GM06990 (cell line): Measurements from ENCODE around the gene NCF4.

Experiments
- DNase-seq: peaks from one replicate; pipeline ENCODE4 v3.0.0-alpha.2; 2011; ENCODE audit not compliant: insufficient read length; ENCODE audit errors: extremely low read depth
- H3K27me3 ChIP-seq: replicated peaks from 2 replicates; pipeline ENCODE4 v1.6.0; 2011; ENCODE audit warnings: low read length; ENCODE audit not compliant: control insufficient read depth, insufficient read depth
- H3K36me3 ChIP-seq: 2 replicates; pipeline ENCODE4 v1.5.1; 2011; ENCODE audit warnings: low read length; ENCODE audit not compliant: control insufficient read depth, insufficient read depth
- H3K4me3 ChIP-seq: replicated peaks from 2 replicates; pipeline ENCODE4 v1.5.1; 2011; ENCODE audit warnings: low read depth, mild to moderate bottlenecking, control low read depth, low read length
- CTCF ChIP-seq: IDR thresholded peaks from 2 replicates; pipeline ENCODE4 v1.5.1; 2011; ENCODE audit warnings: low read length, control low read depth, mild to moderate bottlenecking, inconsistent platforms; ENCODE audit not compliant: insufficient read depth, poor library complexity, severe bottlenecking

The NCF4 gene

GRCh38 chr22:36816636-36817524 lies 43.9 kb upstream of the NCF4 start, which contains the start of gene PVALB:
PVALB (minus strand) TSS chr22:36817035; CDS start chr22:36817005, 30 bp downstream.
- Histone ChIP-seq H3K36me3 (no peaks in the 10 kb centered on the region), H3K4me3 (no peak within 1 kb of the TSS), H3K27me3 (peaks cover 1% of the 10 kb centered on the region; the same call in 1 of the 2 replicates)
- no peak for DNase-seq
- no peak for TF ChIP-seq CTCF

- Histone ChIP-seq H3K4me3 (no peak overlapping the region), H3K36me3 (no peaks in the 10 kb centered on the region), H3K27me3 (no peaks in the 10 kb centered on the region; the same call in 1 of the 2 replicates)
- DNase-seq = no peak
- no peak for TF ChIP-seq CTCF
Observed at GRCh38 chr22:36817525-36817848, 43.3 kb upstream of the NCF4 start.

- DNase-seq = no peak
- Histone ChIP-seq H3K27me3 (no peaks in the 10 kb centered on the region; the same call in 1 of the 2 replicates), H3K36me3 (no peaks in the 10 kb centered on the region), H3K4me3 (no peak overlapping the region)
- no peak for TF ChIP-seq CTCF
Observed at GRCh38 chr22:36818010-36818642, 42.7 kb upstream of the NCF4 start.

- Histone ChIP-seq H3K27me3 (no peaks in the 10 kb centered on the region; the same call in 1 of the 2 replicates), H3K36me3 (no peaks in the 10 kb centered on the region), H3K4me3 (no peak overlapping the region)
- TF ChIP-seq CTCF = no peak
- DNase-seq = no peak
Observed at GRCh38 chr22:36819112-36819511, 41.7 kb upstream of the NCF4 start.

GRCh38 chr22:36822581-36822980 lies 38.2 kb upstream of the NCF4 start:
- Histone ChIP-seq H3K27me3 (no peaks in the 10 kb centered on the region; the same call in 1 of the 2 replicates), H3K36me3 (no peaks in the 10 kb centered on the region), H3K4me3 (no peak overlapping the region)
- no peak for TF ChIP-seq CTCF
- no peak for DNase-seq
